HepG2 (cell line): Measurements from ENCODE around the gene ITGB7. TPM values are rescaled to one million over a fixed set of nuclear protein-coding genes. Genes with fewer than 3 reads are reported as not detected.

Experiments used
- CBFB ChIP-seq: sonication (generic); formaldehyde crosslinking; IDR thresholded peaks from 2 replicates; pipeline ENCODE4 v1.4.0; 2020; ENCODE audit warnings: missing genetic modification reagents
- MATR3 ChIP-seq: sonication (generic); formaldehyde crosslinking; IDR thresholded peaks from 2 replicates; pipeline ENCODE4 v1.4.0; 2020; ENCODE audit warnings: missing genetic modification reagents
- MED13 ChIP-seq: sonication (generic); formaldehyde crosslinking; IDR thresholded peaks from 2 replicates; pipeline ENCODE4 v1.5.0; 2020; ENCODE audit warnings: missing genetic modification reagents
- MTF2 ChIP-seq: sonication (generic); formaldehyde crosslinking; IDR thresholded peaks from 2 replicates; pipeline ENCODE4 v1.5.0; 2020; ENCODE audit warnings: missing genetic modification reagents, borderline replicate concordance
- SATB2 ChIP-seq: sonication (generic); formaldehyde crosslinking; IDR thresholded peaks from 2 replicates; pipeline ENCODE4 v1.5.0; 2020; ENCODE audit warnings: missing genetic modification reagents
- SKI ChIP-seq: fragments of 450-650 bp; IDR thresholded peaks from one replicate; pipeline ENCODE4 v1.6.1; 2018; ENCODE audit warnings: mild to moderate bottlenecking; ENCODE audit not compliant: partially characterized antibody
- SSRP1 ChIP-seq: IDR thresholded peaks from 2 replicates; pipeline ENCODE4 v1.6.1; 2016; ENCODE audit warnings: control low read depth
- TOPORS ChIP-seq: sonication (generic); formaldehyde crosslinking; IDR thresholded peaks from 2 replicates; pipeline ENCODE4 v1.8.0; 2023; ENCODE audit warnings: mild to moderate bottlenecking, missing genetic modification reagents
- ZNF235 ChIP-seq: sonication (generic); formaldehyde crosslinking; IDR thresholded peaks from 2 replicates; pipeline ENCODE4 v1.8.1; 2023; ENCODE audit warnings: mild to moderate bottlenecking, missing genetic modification reagents, borderline replicate concordance
- ZNF432 ChIP-seq: sonication (generic); formaldehyde crosslinking; IDR thresholded peaks from 2 replicates; pipeline ENCODE4 v1.5.0; 2020; ENCODE audit warnings: missing genetic modification reagents, mild to moderate bottlenecking, borderline replicate concordance
- ZNF451 ChIP-seq: sonication (generic); formaldehyde crosslinking; IDR thresholded peaks from 2 replicates; pipeline ENCODE4 v1.5.0; 2020; ENCODE audit warnings: mild to moderate bottlenecking, missing genetic modification reagents
- ZNF570 ChIP-seq: sonication (generic); formaldehyde crosslinking; IDR thresholded peaks from 2 replicates; pipeline ENCODE4 v1.4.0; 2020; ENCODE audit warnings: mild to moderate bottlenecking, missing genetic modification reagents, borderline replicate concordance
- ZSCAN21 ChIP-seq: sonication (generic); formaldehyde crosslinking; IDR thresholded peaks from 2 replicates; pipeline ENCODE4 v1.8.0; 2022; ENCODE audit warnings: mild to moderate bottlenecking, missing genetic modification reagents, moderate library complexity, borderline replicate concordance
- polyA plus RNA-seq, 8 experiments: library from polyadenylated mRNA; depleted of rRNA in 3 of 8; stranded (reverse) in 7 of 8; unstranded in 1 of 8; fragments of >200 nt; fragmentation: Illumina TruSeq in 4 of 8; extraction: Trizol in 4 of 8; gene quantifications; 2 replicates each; pipeline versions ENCODE4 v1.2.1 to v1.2.3, GENCODE V29; 2011 to 2016; ENCODE audit warnings: low read depth in 4 of 8, missing spikeins in 1 of 8, mixed read lengths in 1 of 8; ENCODE audit not compliant: insufficient read depth in 1 of 8
- total RNA-seq, 5 experiments: library from RNA; depleted of rRNA; stranded (reverse); fragments of >200 nt; fragmentation: Illumina TruSeq; extraction: Trizol; gene quantifications; 2 replicates each; pipeline ENCODE4 v1.2.3, GENCODE V29; 2016; ENCODE audit warnings: low read depth in 1 of 5
- TF ChIP-seq, protein P1 (sequence below): sonication (generic); formaldehyde crosslinking; IDR thresholded peaks from 2 replicates; pipeline ENCODE4 v1.4.0; 2020; ENCODE audit warnings: missing genetic modification reagents
- TF ChIP-seq, protein P2 (sequence below): sonication (generic); formaldehyde crosslinking; IDR thresholded peaks from 2 replicates; pipeline ENCODE4 v1.4.0; 2020; ENCODE audit warnings: missing genetic modification reagents, borderline replicate concordance
- TF ChIP-seq, protein P3 (sequence below): IDR thresholded peaks from 2 replicates; pipeline ENCODE4 v1.6.1; 2018; ENCODE audit warnings: missing genetic modification reagents
- TF ChIP-seq, protein P4 (sequence below): sonication (generic); formaldehyde crosslinking; IDR thresholded peaks from 2 replicates; pipeline ENCODE4 v1.5.0; 2020; ENCODE audit warnings: missing genetic modification reagents
- TF ChIP-seq, protein P5 (sequence below): sonication (generic); formaldehyde crosslinking; IDR thresholded peaks from 2 replicates; pipeline ENCODE4 v1.5.1; 2020; ENCODE audit warnings: missing genetic modification reagents, mild to moderate bottlenecking, borderline replicate concordance

ITGB7 gene
- total and polyA plus RNA-seq, 2 of the 13 experiments (the other 11 are each of a cell fraction or from before 2014, with no cell fraction given): 0.16 to 0.18 TPM

DNA sequence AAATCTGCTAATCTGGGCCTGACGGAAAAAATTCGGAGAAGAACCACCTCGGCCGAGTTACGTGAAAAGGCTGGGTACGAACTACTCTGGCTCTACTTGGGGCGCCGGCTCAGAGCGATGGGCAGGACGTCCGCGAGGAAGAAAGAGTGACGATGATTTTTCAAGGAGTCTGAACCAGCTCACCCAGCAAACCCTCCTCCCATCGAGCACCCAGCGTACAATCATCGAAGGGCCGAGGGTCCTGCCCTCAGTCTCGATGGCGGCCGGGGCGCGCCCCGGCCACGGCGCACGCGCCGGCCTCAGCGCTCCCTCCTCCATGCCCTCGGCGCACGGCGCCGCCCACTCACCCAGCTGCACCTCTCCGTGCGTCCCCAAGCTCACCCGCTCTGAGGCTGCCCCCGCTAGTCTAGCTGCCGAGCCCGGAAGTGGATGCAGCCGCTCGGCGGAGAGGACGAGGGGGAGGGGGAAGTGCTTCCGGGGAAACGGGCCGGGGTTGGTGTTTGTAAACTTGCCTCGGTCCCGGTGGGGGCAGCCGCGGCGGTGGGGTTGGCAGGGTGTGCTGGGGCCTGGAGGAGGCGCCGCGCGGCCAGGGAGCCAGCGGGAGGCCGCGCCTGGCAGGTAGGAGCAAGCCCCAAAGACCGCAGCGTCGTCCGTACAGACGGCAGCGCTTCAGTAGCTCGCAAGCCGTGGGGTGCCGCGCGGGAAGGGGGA is 26.7 kb downstream of the ITGB7 start, which contains the start of the genes CSAD and ZNF740 (continued):
- TF ChIP-seq, protein P1, sequence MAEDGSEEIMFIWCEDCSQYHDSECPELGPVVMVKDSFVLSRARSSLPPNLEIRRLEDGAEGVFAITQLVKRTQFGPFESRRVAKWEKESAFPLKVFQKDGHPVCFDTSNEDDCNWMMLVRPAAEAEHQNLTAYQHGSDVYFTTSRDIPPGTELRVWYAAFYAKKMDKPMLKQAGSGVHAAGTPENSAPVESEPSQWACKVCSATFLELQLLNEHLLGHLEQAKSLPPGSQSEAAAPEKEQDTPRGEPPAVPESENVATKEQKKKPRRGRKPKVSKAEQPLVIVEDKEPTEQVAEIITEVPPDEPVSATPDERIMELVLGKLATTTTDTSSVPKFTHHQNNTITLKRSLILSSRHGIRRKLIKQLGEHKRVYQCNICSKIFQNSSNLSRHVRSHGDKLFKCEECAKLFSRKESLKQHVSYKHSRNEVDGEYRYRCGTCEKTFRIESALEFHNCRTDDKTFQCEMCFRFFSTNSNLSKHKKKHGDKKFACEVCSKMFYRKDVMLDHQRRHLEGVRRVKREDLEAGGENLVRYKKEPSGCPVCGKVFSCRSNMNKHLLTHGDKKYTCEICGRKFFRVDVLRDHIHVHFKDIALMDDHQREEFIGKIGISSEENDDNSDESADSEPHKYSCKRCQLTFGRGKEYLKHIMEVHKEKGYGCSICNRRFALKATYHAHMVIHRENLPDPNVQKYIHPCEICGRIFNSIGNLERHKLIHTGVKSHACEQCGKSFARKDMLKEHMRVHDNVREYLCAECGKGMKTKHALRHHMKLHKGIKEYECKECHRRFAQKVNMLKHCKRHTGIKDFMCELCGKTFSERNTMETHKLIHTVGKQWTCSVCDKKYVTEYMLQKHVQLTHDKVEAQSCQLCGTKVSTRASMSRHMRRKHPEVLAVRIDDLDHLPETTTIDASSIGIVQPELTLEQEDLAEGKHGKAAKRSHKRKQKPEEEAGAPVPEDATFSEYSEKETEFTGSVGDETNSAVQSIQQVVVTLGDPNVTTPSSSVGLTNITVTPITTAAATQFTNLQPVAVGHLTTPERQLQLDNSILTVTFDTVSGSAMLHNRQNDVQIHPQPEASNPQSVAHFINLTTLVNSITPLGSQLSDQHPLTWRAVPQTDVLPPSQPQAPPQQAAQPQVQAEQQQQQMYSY (CRISPR knock-in tag): no peak; the same call in 1 of the 2 replicates
- TF ChIP-seq MED13 (CRISPR knock-in tag) (0 out of 2 replicates have a peak, but pooled peaks have one; percentile 39), SSRP1 (CRISPR knock-in tag) (no peak), ZNF432 (CRISPR knock-in tag) (no peak), MTF2 (CRISPR knock-in tag) (no peak; the same call in 1 of the 2 replicates), ZNF570 (CRISPR knock-in tag) (no peak), CBFB (peak; percentile 69), ZNF235 (peak; percentile 13; the same call in 1 of the 2 replicates), ZNF451 (CRISPR knock-in tag) (no peak), TOPORS (CRISPR knock-in tag) (0 out of 2 replicates have a peak, but pooled peaks have one; percentile 50), SATB2 (CRISPR knock-in tag) (no peak), ZSCAN21 (CRISPR knock-in tag) (0 out of 2 replicates have a peak, but pooled peaks have one; percentile 35), SKI (peak; percentile 61), MATR3 (no peak)
- TF ChIP-seq, protein P2, sequence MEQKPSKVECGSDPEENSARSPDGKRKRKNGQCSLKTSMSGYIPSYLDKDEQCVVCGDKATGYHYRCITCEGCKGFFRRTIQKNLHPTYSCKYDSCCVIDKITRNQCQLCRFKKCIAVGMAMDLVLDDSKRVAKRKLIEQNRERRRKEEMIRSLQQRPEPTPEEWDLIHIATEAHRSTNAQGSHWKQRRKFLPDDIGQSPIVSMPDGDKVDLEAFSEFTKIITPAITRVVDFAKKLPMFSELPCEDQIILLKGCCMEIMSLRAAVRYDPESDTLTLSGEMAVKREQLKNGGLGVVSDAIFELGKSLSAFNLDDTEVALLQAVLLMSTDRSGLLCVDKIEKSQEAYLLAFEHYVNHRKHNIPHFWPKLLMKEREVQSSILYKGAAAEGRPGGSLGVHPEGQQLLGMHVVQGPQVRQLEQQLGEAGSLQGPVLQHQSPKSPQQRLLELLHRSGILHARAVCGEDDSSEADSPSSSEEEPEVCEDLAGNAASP (CRISPR knock-in tag): peak; percentile 73
- TF ChIP-seq, protein P3, sequence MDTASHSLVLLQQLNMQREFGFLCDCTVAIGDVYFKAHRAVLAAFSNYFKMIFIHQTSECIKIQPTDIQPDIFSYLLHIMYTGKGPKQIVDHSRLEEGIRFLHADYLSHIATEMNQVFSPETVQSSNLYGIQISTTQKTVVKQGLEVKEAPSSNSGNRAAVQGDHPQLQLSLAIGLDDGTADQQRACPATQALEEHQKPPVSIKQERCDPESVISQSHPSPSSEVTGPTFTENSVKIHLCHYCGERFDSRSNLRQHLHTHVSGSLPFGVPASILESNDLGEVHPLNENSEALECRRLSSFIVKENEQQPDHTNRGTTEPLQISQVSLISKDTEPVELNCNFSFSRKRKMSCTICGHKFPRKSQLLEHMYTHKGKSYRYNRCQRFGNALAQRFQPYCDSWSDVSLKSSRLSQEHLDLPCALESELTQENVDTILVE (CRISPR knock-in tag): peak; percentile 99
- TF ChIP-seq, protein P4, sequence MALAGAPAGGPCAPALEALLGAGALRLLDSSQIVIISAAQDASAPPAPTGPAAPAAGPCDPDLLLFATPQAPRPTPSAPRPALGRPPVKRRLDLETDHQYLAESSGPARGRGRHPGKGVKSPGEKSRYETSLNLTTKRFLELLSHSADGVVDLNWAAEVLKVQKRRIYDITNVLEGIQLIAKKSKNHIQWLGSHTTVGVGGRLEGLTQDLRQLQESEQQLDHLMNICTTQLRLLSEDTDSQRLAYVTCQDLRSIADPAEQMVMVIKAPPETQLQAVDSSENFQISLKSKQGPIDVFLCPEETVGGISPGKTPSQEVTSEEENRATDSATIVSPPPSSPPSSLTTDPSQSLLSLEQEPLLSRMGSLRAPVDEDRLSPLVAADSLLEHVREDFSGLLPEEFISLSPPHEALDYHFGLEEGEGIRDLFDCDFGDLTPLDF (CRISPR knock-in tag): no peak
- TF ChIP-seq, protein P5, sequence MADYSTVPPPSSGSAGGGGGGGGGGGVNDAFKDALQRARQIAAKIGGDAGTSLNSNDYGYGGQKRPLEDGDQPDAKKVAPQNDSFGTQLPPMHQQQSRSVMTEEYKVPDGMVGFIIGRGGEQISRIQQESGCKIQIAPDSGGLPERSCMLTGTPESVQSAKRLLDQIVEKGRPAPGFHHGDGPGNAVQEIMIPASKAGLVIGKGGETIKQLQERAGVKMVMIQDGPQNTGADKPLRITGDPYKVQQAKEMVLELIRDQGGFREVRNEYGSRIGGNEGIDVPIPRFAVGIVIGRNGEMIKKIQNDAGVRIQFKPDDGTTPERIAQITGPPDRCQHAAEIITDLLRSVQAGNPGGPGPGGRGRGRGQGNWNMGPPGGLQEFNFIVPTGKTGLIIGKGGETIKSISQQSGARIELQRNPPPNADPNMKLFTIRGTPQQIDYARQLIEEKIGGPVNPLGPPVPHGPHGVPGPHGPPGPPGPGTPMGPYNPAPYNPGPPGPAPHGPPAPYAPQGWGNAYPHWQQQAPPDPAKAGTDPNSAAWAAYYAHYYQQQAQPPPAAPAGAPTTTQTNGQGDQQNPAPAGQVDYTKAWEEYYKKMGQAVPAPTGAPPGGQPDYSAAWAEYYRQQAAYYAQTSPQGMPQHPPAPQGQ (CRISPR knock-in tag): no peak
